Measurements from ENCODE around the gene TBC1D13. TPM values are rescaled to one million over a fixed set of nuclear protein-coding genes. Genes with fewer than 3 reads are reported as not detected.

Gene TBC1D13
- total and polyA plus RNA-seq, 9 of the 15 experiments (the other 6 are each of a cell fraction or from before 2014, with no cell fraction given) = 2.3 to 28.7 (median 11.4) TPM

GRCh38 chr9:128788445-128788844 is 1.4 kb downstream of the TBC1D13 start:
- no TSS peak for BruUV-seq (replicated peaks)
- CTCF ChIA-PET (ENCODE audit: low intra/inter-chr PET ratio) = no interaction called here
- POLR2A ChIA-PET = interaction anchor here (0.6 to 1.3 kb wide), 9 partner anchors 10 to 137 kb away, joined by 3 to 5 read pairs (median 4); partner anchors contain the start of gene ENDOG
- Histone ChIP-seq H3K9me3 (replicated peaks; ENCODE audit: control insufficient read depth, insufficient read depth, low read depth, low read length) (0 out of 2 replicates have a peak, but pooled peaks cover 2% of the 10 kb centered on the region), H3K27me3 (ENCODE audit: control insufficient read depth in 2 of 2, insufficient read depth in 2 of 2, low read length in 2 of 2) (no peaks in the 10 kb centered on the region), H3K36me3 (ENCODE audit: control insufficient read depth, insufficient read depth, low read length) (peaks cover 42% of the 10 kb centered on the region), H3K4me1 (replicated peaks in 1 of 2; ENCODE audit: control insufficient read depth in 2 of 2, insufficient read depth in 2 of 2, low read length in 2 of 2) (peaks cover 14 to 22% of the 10 kb centered on the region in 2 experiments; a peak in 4 of 5 replicates), H3K27ac (ENCODE audit: extremely low read depth, low read depth, low read length) (peak overlapping the region; percentile 18; the same call in 1 of the 3 replicates), H2AFZ (ENCODE audit: low read depth, low read length) (no peak overlapping the region), H3K9me1 (ENCODE audit: control insufficient read depth, insufficient read depth, low read length) (no peaks in the 10 kb centered on the region), H3K9ac (ENCODE audit: insufficient read depth in 1 of 2, low read depth in 2 of 2, low read length in 2 of 2) (peak overlapping the region; percentile 83 to 100; a peak in 2 of 4 replicates), H3K4me2 (ENCODE audit: insufficient read depth, low read length) (peak overlapping the region; percentile 96), H3K4me3 (peak overlapping the region; percentile 99), H4K20me1 (replicated peaks; ENCODE audit: control insufficient read depth, insufficient read depth, low read length) (no peaks in the 10 kb centered on the region), H3K79me2 (ENCODE audit: control insufficient read depth, insufficient read depth, low read length) (peaks cover 22% of the 10 kb centered on the region)
- ATAC-seq (no peak), FAIRE-seq (no peak), DNase-seq (ENCODE audit: extremely low read depth in 1 of 4, low spot score in 3 of 4) (no peak)
- in situ Hi-C loops (cut with MboI) (no loop called here), intact Hi-C loops (cut with micrococcal nuclease) (no loop called here)
- 100% methylated on average over 1 of the region's 1 CpG for WGBS (ENCODE audit: insufficient coverage, low coverage, missing lambda C conversion rate)
- TF ChIP-seq HMGXB4 (CRISPR knock-in tag; IDR thresholded peaks at IDR 0.05) = no peak
- TF ChIP-seq ZNF609 (CRISPR knock-in tag; IDR thresholded peaks at IDR 0.05; ENCODE audit: borderline replicate concordance) = no peak
- TF ChIP-seq ZNF518B (CRISPR knock-in tag; IDR thresholded peaks at IDR 0.05) = no peak
- TF ChIP-seq NRF1 (conservative IDR thresholded peaks at IDR 0.05 in 1 of 2, IDR thresholded peaks at IDR 0.05 in 1 of 2) = no peak
- no peak for TF ChIP-seq ZNF561 (CRISPR knock-in tag; conservative IDR thresholded peaks at IDR 0.05)
- no peak for TF ChIP-seq GMEB1 (CRISPR knock-in tag; IDR thresholded peaks at IDR 0.05)
- no peak for TF ChIP-seq ZNF280A (IDR thresholded peaks at IDR 0.05; ENCODE audit: low read depth, partially characterized antibody)
